HepG2 (cell line): ENCODE results near the gene PTPN12. TPM values are rescaled to one million over a fixed set of nuclear protein-coding genes. Genes with fewer than 3 reads are reported as not detected.

Experiments
- ARNTL ChIP-seq: sonication (generic); formaldehyde crosslinking; IDR thresholded peaks from 2 replicates; pipeline ENCODE4 v1.4.0; 2020; ENCODE audit warnings: mild to moderate bottlenecking, missing genetic modification reagents
- ATF4 ChIP-seq, 2 experiments: fragments of 450-650 bp in 1 of 2; sonication (generic) in 1 of 2; formaldehyde crosslinking; IDR thresholded peaks; 2 replicates each; pipeline versions ENCODE4 v1.5.0 to v1.8.0; 2020 to 2022; ENCODE audit warnings: mild to moderate bottlenecking in 1 of 2, missing genetic modification reagents in 1 of 2
- GLMP ChIP-seq: sonication (generic); formaldehyde crosslinking; IDR thresholded peaks from 2 replicates; pipeline ENCODE4 v1.9.0; 2021; ENCODE audit warnings: missing genetic modification reagents, mild to moderate bottlenecking, borderline replicate concordance
- GTF2F1 ChIP-seq: fragments of 150-350 bp; IDR thresholded peaks from 2 replicates; pipeline ENCODE4 v1.6.1; 2014; ENCODE audit warnings: low read length
- HES4 ChIP-seq: sonication (generic); formaldehyde crosslinking; IDR thresholded peaks from 2 replicates; pipeline ENCODE4 v1.9.0; 2021; ENCODE audit warnings: mild to moderate bottlenecking, missing genetic modification reagents, borderline replicate concordance
- MATR3 ChIP-seq: sonication (generic); formaldehyde crosslinking; IDR thresholded peaks from 2 replicates; pipeline ENCODE4 v1.4.0; 2020; ENCODE audit warnings: missing genetic modification reagents
- MLX ChIP-seq: IDR thresholded peaks from 2 replicates; pipeline ENCODE4 v1.6.1; 2016
- MYC ChIP-seq: sonication (generic); formaldehyde crosslinking; IDR thresholded peaks from 2 replicates; pipeline ENCODE4 v1.9.0; 2021; ENCODE audit warnings: missing genetic modification reagents, borderline replicate concordance
- NAIF1 ChIP-seq: sonication (generic); formaldehyde crosslinking; IDR thresholded peaks from 2 replicates; pipeline ENCODE4 v1.5.0; 2020; ENCODE audit warnings: mild to moderate bottlenecking, missing genetic modification reagents, borderline replicate concordance
- NR2F2 ChIP-seq: IDR thresholded peaks from 2 replicates; pipeline ENCODE4 v1.6.1; 2012; ENCODE audit warnings: low read depth, inconsistent platforms, borderline replicate concordance
- NR2F6 ChIP-seq, 2 experiments: IDR thresholded peaks; 2 replicates each; pipeline ENCODE4 v1.6.1; 2016; ENCODE audit warnings: antibody characterized with exemption in 1 of 2, mild to moderate bottlenecking in 1 of 2
- PHF5A ChIP-seq: IDR thresholded peaks from one replicate; pipeline ENCODE4 v1.6.1; 2018; ENCODE audit warnings: low read depth, missing genetic modification reagents; ENCODE audit not compliant: unreplicated experiment
- POGK ChIP-seq: sonication (generic); formaldehyde crosslinking; conservative IDR thresholded peaks from 2 replicates; pipeline ENCODE4 v1.8.0; 2022; ENCODE audit warnings: mild to moderate bottlenecking, moderate library complexity, missing genetic modification reagents
- RXRB ChIP-seq: IDR thresholded peaks from 2 replicates; pipeline ENCODE4 v1.6.1; 2016; ENCODE audit warnings: borderline replicate concordance, missing genetic modification reagents, missing compliant biosample characterization
- SKI ChIP-seq: fragments of 450-650 bp; IDR thresholded peaks from one replicate; pipeline ENCODE4 v1.6.1; 2018; ENCODE audit warnings: mild to moderate bottlenecking; ENCODE audit not compliant: partially characterized antibody
- SP2 ChIP-seq: sonication (generic); formaldehyde crosslinking; IDR thresholded peaks from 2 replicates; pipeline ENCODE4 v1.5.1; 2020; ENCODE audit warnings: mild to moderate bottlenecking, missing genetic modification reagents
- YEATS2 ChIP-seq: sonication (generic); formaldehyde crosslinking; IDR thresholded peaks from 2 replicates; pipeline ENCODE4 v1.4.0; 2020; ENCODE audit warnings: missing genetic modification reagents, borderline replicate concordance
- ZFP37 ChIP-seq: sonication (generic); formaldehyde crosslinking; IDR thresholded peaks from 2 replicates; pipeline ENCODE4 v1.4.0; 2020; ENCODE audit warnings: missing genetic modification reagents, borderline replicate concordance
- ZNF12 ChIP-seq: sonication (generic); formaldehyde crosslinking; IDR thresholded peaks from 2 replicates; pipeline ENCODE4 v1.5.0; 2020; ENCODE audit warnings: missing genetic modification reagents
- ZNF20 ChIP-seq: sonication (generic); formaldehyde crosslinking; IDR thresholded peaks from 2 replicates; pipeline ENCODE4 v1.4.0; 2020; ENCODE audit warnings: mild to moderate bottlenecking, moderate library complexity, missing genetic modification reagents
- ZNF546 ChIP-seq: sonication (generic); formaldehyde crosslinking; conservative IDR thresholded peaks from 2 replicates; pipeline ENCODE4 v1.8.1; 2023; ENCODE audit warnings: mild to moderate bottlenecking, missing genetic modification reagents
- ZNF607 ChIP-seq: sonication (generic); formaldehyde crosslinking; IDR thresholded peaks from 2 replicates; pipeline ENCODE4 v1.5.1; 2020; ENCODE audit warnings: missing genetic modification reagents, mild to moderate bottlenecking, borderline replicate concordance
- ZNF713 ChIP-seq: sonication (generic); formaldehyde crosslinking; IDR thresholded peaks from 2 replicates; pipeline ENCODE4 v1.4.0; 2020; ENCODE audit warnings: mild to moderate bottlenecking, missing genetic modification reagents
- ZNF883 ChIP-seq: sonication (generic); formaldehyde crosslinking; IDR thresholded peaks from 2 replicates; pipeline ENCODE4 v1.5.1; 2020; ENCODE audit warnings: mild to moderate bottlenecking, missing genetic modification reagents; ENCODE audit errors: not compliant biosample characterization
- ZSCAN30 ChIP-seq: sonication (generic); formaldehyde crosslinking; IDR thresholded peaks from 2 replicates; pipeline ENCODE4 v1.5.0; 2020; ENCODE audit warnings: mild to moderate bottlenecking, missing genetic modification reagents
- ZSCAN31 ChIP-seq: sonication (generic); formaldehyde crosslinking; IDR thresholded peaks from 2 replicates; pipeline ENCODE4 v1.5.0; 2020; ENCODE audit warnings: low read depth, mild to moderate bottlenecking, missing genetic modification reagents
- polyA plus RNA-seq, 8 experiments: library from polyadenylated mRNA; depleted of rRNA in 3 of 8; stranded (reverse) in 7 of 8; unstranded in 1 of 8; fragments of >200 nt; fragmentation: Illumina TruSeq in 4 of 8; extraction: Trizol in 4 of 8; gene quantifications; 2 replicates each; pipeline versions ENCODE4 v1.2.1 to v1.2.3, GENCODE V29; 2011 to 2016; ENCODE audit warnings: low read depth in 4 of 8, missing spikeins in 1 of 8, mixed read lengths in 1 of 8; ENCODE audit not compliant: insufficient read depth in 1 of 8
- total RNA-seq, 5 experiments: library from RNA; depleted of rRNA; stranded (reverse); fragments of >200 nt; fragmentation: Illumina TruSeq; extraction: Trizol; gene quantifications; 2 replicates each; pipeline ENCODE4 v1.2.3, GENCODE V29; 2016; ENCODE audit warnings: low read depth in 1 of 5

PTPN12 gene
- total and polyA plus RNA-seq, 2 of the 13 experiments (the other 11 are each of a cell fraction or from before 2014, with no cell fraction given), result 22.9 to 56.8 TPM

- TF ChIP-seq NAIF1, result no peak
- TF ChIP-seq MYC (CRISPR knock-in tag), result no peak
- peak; percentile 74 for TF ChIP-seq POGK
- peak; percentile 81; the same call in 1 of the 2 replicates for TF ChIP-seq HES4 (CRISPR knock-in tag)
- TF ChIP-seq ARNTL (CRISPR knock-in tag), result no peak; the same call in 1 of the 2 replicates
- TF ChIP-seq ZNF883 (CRISPR knock-in tag), result peak; percentile 46
- peak in 1 of 2 experiments; percentile 62; a peak in 1 of 4 replicates for TF ChIP-seq ATF4 (CRISPR knock-in tag; IDR thresholded peaks at IDR 0.05)
- TF ChIP-seq SP2 (CRISPR knock-in tag), result peak; percentile 82
- peak; percentile 69 for TF ChIP-seq GTF2F1
- TF ChIP-seq ZNF20 (CRISPR knock-in tag), result no peak
- no peak for TF ChIP-seq GLMP (CRISPR knock-in tag)
- peak; percentile 65; the same call in 1 of the 2 replicates for TF ChIP-seq YEATS2 (CRISPR knock-in tag)
- no peak for TF ChIP-seq MATR3 (CRISPR knock-in tag)
- TF ChIP-seq ZFP37 (CRISPR knock-in tag), result peak; percentile 56; the same call in 1 of the 2 replicates
- no peak for TF ChIP-seq ZSCAN30 (CRISPR knock-in tag)
- no peak for TF ChIP-seq ZNF546 (CRISPR knock-in tag)
- peak; percentile 48 for TF ChIP-seq MLX (CRISPR knock-in tag)
- 0 out of 2 replicates have a peak, but pooled peaks have one; percentile 28 for TF ChIP-seq NR2F2
- no peak for TF ChIP-seq ZNF12 (CRISPR knock-in tag)
- TF ChIP-seq ZSCAN31, result 0 out of 2 replicates have a peak, but pooled peaks have one; percentile 76
- peak; percentile 68; the same call in 1 of the 2 replicates for TF ChIP-seq RXRB (CRISPR knock-in tag)
- 0 out of 2 replicates have a peak, but pooled peaks have one; percentile 48 for TF ChIP-seq ZNF713 (CRISPR knock-in tag)
- peak; percentile 24; the same call in 1 of the 2 replicates for TF ChIP-seq NR2F6 (IDR thresholded peaks at IDR 0.05)
- peak; percentile 55; the same call in 1 of the 2 replicates for TF ChIP-seq NR2F6 (CRISPR knock-in tag; IDR thresholded peaks at IDR 0.05)
- peak; percentile 14 for TF ChIP-seq SKI
- no peak for TF ChIP-seq ZNF607
- peak; percentile 66 for TF ChIP-seq PHF5A (CRISPR knock-in tag)
Measured at GRCh38 chr7:77536413-77537135, 521 bp upstream of the PTPN12 start (continued).
